ENCODE results near the gene SLC39A7. TPM values are rescaled to one million over a fixed set of nuclear protein-coding genes. Genes with fewer than 3 reads are reported as not detected.

The SLC39A7 gene
- polyA plus RNA-seq, 1 donor from 2014 or later = 23.1 TPM

DNA sequence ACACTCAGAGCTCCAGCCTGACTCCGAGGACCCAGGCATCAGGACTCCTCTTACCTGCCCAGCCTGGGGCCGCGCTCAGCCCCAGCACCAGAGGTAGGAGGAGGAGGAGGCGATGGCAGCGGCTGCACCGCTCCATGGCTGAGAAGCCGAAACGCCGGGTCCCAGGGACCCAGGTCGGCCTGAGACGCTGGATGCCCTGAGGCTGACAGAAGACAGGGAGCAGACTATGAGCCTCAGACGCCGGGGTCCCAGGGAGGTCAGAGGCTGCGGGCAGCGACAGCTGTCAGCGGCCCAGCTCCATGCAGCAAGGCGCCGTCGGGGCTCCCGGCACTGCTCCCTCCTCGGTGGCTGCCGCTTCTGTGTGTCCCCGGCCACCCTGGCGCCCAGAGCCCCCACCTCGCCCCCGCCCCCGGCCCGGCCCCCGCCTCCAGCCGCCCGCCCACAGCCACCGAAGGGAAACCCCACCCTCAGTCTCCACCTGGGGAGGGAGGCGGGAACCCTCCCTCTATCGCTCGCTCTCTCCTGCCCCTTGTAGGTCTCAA lies 8.5 kb upstream of the SLC39A7 start, which contains the start of gene COL11A2:
Gene COL11A2 (minus strand): TSS at position 363 of the 542 bp plus-strand sequence. CDS start 227 bp downstream, at position 136.
- H3K9me3 Mint-ChIP-seq = no peaks in the 10 kb centered on the region

DNA sequence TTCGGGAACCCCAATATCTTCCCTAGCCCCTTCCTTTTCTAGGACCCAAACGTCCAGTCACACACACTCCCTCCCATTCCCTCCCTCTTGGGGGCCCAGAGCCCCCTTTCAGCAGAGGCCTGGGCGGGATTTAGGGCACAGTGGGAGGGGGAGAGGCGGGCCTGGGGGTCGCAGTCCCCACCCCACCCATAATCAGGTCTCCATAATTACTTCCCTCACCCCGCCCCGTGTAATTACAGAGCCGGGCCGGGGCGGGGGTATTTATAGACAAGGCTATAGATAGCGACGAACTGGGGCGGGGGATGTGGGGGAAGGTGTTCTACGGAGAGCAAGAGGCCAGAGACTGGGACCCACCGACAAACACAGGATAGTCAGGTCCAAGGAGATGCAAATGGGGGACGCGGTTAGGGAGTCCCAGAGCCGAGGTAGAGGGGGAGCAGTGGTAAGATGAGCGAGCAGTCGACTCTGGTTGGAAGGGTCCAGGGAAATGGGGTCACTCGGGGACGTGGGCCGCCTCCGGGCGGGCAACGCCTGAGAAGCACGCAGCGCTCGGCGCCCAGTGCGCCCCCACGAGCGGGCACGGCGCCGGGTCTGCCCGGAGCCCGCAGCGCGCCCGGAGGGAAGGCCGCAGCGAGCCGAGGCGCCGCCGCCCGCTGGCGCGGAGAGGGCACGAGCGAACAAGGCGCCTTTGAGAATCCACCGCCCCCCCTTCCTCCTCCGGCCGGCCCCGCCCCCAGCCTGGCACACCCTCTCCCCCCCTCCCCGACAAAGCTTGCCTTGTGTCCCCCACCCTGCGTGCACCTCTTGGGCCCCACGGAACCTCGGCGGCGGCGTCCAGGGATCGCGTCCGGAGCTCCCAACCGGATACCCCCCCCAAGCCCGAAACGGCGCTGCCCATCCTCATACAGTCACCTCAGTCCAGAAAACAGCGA lies 7.7 kb upstream of the SLC39A7 start:
- H3K4me3 Mint-ChIP-seq = peak overlapping the region; percentile 49 to 91 (median 76)
- peaks cover 6 to 13% (median 10%) of the 10 kb centered on the region in 3 donors for H3K4me1 Mint-ChIP-seq
- peaks cover 7% of the 10 kb centered on the region for H3K36me3 Mint-ChIP-seq
- peaks cover 22% of the 10 kb centered on the region for H3K27me3 Mint-ChIP-seq
- H3K9me3 Mint-ChIP-seq = no peaks in the 10 kb centered on the region
- H3K27ac Mint-ChIP-seq = no peak overlapping the region

More for the DNA sequence above, 8.5 kb upstream of the SLC39A7 start, which contains the start of gene COL11A2:
- H3K27me3 Mint-ChIP-seq = peaks cover 22% of the 10 kb centered on the region
- peak within 1 kb of the TSS in 1 of 3 donors; percentile 39 for H3K27ac Mint-ChIP-seq
- H3K36me3 Mint-ChIP-seq = peaks cover 4% of the 10 kb centered on the region
- H3K4me1 Mint-ChIP-seq = peaks cover 0 to 7% (median 5%) of the 10 kb centered on the region in 3 donors
- H3K4me3 Mint-ChIP-seq = peak within 1 kb of the TSS; percentile 57 to 91 (median 76)

DNA sequence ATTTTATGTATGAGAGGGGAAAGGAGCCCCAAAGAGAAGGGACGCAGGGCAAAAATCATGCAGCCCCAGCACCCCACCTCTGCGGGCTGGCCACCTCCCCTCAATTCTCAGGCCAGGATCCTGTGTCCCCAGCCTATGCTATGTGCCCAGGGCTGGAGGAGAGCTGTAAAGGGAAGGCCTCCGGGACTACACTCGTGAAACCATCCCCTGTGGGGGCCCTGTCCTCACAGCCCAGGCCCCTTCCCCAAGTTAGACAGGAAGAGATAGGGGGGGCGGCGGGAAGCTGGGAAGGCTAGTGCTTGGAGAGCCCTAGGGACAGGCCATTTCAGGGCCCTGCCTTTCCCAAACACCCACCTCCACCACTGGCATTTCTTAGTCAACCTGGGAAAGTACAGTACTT lies 7.0 kb upstream of the SLC39A7 start:
- peak overlapping the region in 3 of 4 donors; percentile 32 to 83 (median 55) for H3K4me3 Mint-ChIP-seq
- H3K36me3 Mint-ChIP-seq = peaks cover 7% of the 10 kb centered on the region
- H3K27me3 Mint-ChIP-seq = peaks cover 20% of the 10 kb centered on the region
- H3K27ac Mint-ChIP-seq = no peak overlapping the region
- no peaks in the 10 kb centered on the region for H3K9me3 Mint-ChIP-seq
- peaks cover 7 to 19% (median 12%) of the 10 kb centered on the region in 3 donors for H3K4me1 Mint-ChIP-seq

DNA sequence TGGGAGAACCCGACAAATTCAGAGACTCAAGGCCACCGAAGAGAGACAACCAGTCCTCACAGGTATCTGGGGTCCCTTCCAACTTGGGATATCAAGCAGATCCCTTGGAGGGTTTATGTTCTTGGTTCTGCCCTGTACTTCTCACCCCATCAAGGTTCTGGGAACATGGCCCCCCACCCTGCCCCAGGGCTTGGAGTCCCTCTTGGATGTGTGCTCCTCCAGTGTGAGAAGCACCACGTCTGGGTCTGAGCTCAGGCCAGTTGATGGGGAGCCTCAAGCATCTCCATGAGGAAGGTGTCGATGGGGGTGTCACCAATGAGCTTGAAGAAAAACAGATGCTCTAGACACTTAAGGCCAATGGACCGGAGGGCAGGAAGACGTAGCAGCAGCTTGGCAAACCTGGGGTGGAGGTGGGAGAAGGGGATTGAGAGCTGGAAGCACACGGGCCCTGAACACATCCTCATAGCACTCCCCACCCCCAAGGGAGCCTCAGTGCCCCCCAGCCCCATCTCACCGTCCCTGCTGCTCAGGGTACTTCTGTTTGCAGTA lies 6.2 kb upstream of the SLC39A7 start:
- Mint-ChIP-seq H3K27ac (no peak overlapping the region), H3K4me1 (peaks cover 12 to 25% (median 19%) of the 10 kb centered on the region in 3 donors), H3K9me3 (no peaks in the 10 kb centered on the region), H3K36me3 (peaks cover 8% of the 10 kb centered on the region), H3K27me3 (peaks cover 19% of the 10 kb centered on the region), H3K4me3 (no peak overlapping the region)

DNA sequence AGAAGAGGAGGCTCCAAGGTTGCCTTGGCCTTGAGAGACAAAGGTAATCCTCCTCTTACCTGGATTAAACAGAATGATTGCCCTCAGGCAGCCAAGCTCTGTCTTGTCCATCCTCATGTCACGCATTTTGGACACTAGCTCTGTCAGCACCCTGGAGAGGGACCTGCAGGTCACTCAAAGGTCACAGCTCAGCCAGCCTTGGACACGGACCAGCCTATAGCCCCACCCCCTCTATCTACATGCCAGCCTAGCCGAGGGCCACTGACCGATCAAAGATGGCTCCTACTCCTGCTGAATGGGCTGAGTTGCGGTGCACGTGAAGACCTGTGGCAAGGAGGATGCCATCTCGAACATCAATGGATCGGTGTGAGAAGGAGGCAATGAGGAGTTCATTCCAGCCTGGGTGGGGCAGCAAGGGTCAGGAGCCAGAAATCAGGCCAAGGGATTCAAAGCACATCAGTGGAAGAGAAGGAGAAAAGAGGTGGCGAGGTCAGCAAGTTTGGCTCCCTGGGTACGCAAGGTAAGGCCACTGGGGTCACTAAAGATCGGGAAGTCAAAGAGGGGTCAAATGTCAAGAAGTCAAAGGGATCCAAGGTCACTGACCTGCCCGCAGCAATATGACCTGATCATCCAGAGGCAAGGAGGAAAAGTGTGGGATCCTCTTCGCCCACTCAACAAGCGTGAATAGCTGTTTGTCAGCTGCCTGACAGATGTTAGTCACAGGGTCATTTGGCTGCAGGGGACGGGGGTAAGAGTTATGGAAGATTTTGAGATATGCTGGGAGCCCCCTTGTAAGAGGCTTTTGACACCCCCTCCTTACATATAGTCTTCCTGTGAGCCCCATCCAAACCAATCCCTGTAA lies 5.1 kb upstream of the SLC39A7 start:
- Mint-ChIP-seq H3K27me3 (peaks cover 14% of the 10 kb centered on the region), H3K27ac (peak overlapping the region in 1 of 3 donors; percentile 14), H3K4me1 (peaks cover 14 to 27% (median 19%) of the 10 kb centered on the region in 3 donors), H3K9me3 (no peaks in the 10 kb centered on the region), H3K36me3 (peaks cover 8% of the 10 kb centered on the region), H3K4me3 (peak overlapping the region in 2 of 4 donors; percentile 43 to 73)

GRCh38 chr6:33197431-33198048 lies 3.1 kb upstream of the SLC39A7 start:
- Mint-ChIP-seq H3K4me1 (peaks cover 19 to 36% (median 32%) of the 10 kb centered on the region in 3 donors), H3K27me3 (no peaks in the 10 kb centered on the region), H3K4me3 (peak overlapping the region; percentile 57 to 99 (median 86)), H3K9me3 (no peaks in the 10 kb centered on the region), H3K36me3 (peaks cover 13% of the 10 kb centered on the region), H3K27ac (peak overlapping the region in 1 of 3 donors; percentile 85)

GRCh38 chr6:33198159-33198852 lies 2.4 kb upstream of the SLC39A7 start:
- H3K36me3 Mint-ChIP-seq = peaks cover 18% of the 10 kb centered on the region

DNA sequence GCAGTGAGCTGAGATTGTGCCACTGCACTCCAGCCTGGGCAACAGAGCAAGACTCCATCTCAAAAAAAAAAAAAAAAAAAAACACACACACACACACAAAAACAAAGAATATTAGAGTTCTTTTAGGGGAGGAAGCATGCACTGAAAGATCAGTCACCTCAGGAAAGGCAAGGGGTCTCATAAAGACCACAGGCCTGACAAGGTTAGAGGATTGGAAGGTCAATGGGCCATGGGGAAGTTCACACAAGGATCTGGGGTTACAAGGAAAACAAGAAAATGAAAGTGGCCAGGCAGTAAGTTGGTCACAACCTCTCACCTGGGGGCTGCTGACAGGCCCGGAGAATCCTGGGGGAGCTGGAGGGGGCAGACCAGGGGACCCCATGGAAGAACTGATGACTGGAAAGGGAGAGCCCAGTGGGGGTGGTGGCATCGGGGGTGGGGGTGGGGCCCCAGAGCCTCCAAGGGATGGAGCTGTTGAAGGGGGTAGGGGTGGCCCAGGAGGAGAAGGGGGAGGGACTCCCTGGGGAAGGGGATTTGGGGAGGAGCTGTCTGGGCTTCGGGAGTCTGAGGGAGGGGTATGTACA lies 1.7 kb upstream of the SLC39A7 start:
- Mint-ChIP-seq H3K27me3 (no peaks in the 10 kb centered on the region), H3K27ac (peak overlapping the region; percentile 85 to 95 (median 94)), H3K9me3 (no peaks in the 10 kb centered on the region), H3K4me1 (peaks cover 24 to 41% (median 34%) of the 10 kb centered on the region in 3 donors), H3K4me3 (peak overlapping the region; percentile 90 to 99 (median 92)), H3K36me3 (peaks cover 18% of the 10 kb centered on the region)

More at GRCh38 chr6:33198159-33198852, 2.4 kb upstream of the SLC39A7 start:
- Mint-ChIP-seq H3K27me3 (no peaks in the 10 kb centered on the region), H3K4me1 (peaks cover 24 to 38% (median 31%) of the 10 kb centered on the region in 3 donors), H3K27ac (peak overlapping the region in 2 of 3 donors; percentile 85 to 95), H3K9me3 (no peaks in the 10 kb centered on the region), H3K4me3 (peak overlapping the region; percentile 75 to 99 (median 86))

DNA sequence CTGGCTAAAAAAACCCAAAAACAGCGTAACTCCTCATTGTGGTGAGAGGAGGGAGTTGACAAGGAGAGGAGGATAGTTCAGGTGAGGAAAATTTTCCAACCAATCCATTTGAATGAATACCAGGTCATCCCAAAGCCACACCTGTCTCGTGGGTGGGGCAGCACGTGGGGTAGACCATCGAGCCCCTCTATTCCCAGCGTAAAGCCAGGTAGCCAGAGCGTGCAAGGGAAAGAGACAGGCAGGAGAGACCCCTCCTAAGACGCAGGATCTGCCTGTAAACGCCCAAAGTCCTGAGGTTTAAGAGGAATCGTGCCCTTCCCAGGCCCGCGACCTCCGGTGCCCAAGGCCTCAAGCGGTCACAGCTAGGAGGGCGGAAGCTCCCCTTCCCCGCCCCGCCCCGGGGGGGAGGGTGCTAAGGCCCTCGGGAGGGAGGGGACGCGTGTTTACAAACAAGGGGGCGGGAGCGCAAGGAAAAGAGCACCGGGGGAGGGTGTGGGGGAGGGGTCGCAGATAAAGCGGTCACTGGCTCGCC lies 914 bp upstream of the SLC39A7 start:
- H3K27ac Mint-ChIP-seq = peak overlapping the region; percentile 94 to 99 (median 97)
- no peaks in the 10 kb centered on the region for H3K27me3 Mint-ChIP-seq
- peaks cover 17% of the 10 kb centered on the region for H3K36me3 Mint-ChIP-seq
- H3K4me1 Mint-ChIP-seq = peaks cover 30 to 45% (median 37%) of the 10 kb centered on the region in 3 donors
- H3K9me3 Mint-ChIP-seq = no peaks in the 10 kb centered on the region
- peak overlapping the region; percentile 90 to 99 (median 92) for H3K4me3 Mint-ChIP-seq

GRCh38 chr6:33201147-33201545 lies 479 bp downstream of the SLC39A7 start:
- Mint-ChIP-seq H3K4me3 (peak overlapping the region; percentile 93 to 99 (median 99)), H3K36me3 (peaks cover 14% of the 10 kb centered on the region)

GRCh38 chr6:33201935-33202334 lies 1.3 kb downstream of the SLC39A7 start:
- no peaks in the 10 kb centered on the region for H3K9me3 Mint-ChIP-seq

More at GRCh38 chr6:33201147-33201545, 479 bp downstream of the SLC39A7 start:
- Mint-ChIP-seq H3K27ac (peak overlapping the region; percentile 97 to 99 (median 98)), H3K27me3 (no peaks in the 10 kb centered on the region), H3K4me1 (peaks cover 39 to 54% (median 44%) of the 10 kb centered on the region in 3 donors), H3K9me3 (no peaks in the 10 kb centered on the region)

DNA sequence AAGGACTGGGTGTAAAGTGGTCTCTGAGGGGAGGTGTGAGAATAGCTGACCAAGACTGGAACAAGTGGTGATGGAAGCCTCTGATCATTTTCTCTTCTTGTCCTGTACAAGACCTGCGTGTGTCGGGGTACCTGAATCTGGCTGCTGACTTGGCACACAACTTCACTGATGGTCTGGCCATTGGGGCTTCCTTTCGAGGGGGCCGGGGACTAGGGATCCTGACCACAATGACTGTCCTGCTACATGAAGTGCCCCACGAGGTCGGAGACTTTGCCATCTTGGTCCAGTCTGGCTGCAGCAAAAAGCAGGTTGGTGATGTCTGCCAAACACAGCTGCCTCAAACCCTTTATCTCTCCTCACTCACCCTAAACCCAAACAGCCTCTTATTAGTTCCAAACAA lies 2.1 kb downstream of the SLC39A7 start:
- H3K27ac Mint-ChIP-seq = peak overlapping the region in 2 of 3 donors; percentile 10 to 94
- H3K36me3 Mint-ChIP-seq = peaks cover 11% of the 10 kb centered on the region
- peak overlapping the region; percentile 65 to 99 (median 82) for H3K4me3 Mint-ChIP-seq
- no peaks in the 10 kb centered on the region for H3K27me3 Mint-ChIP-seq
- peaks cover 37 to 48% (median 42%) of the 10 kb centered on the region in 3 donors for H3K4me1 Mint-ChIP-seq
- H3K9me3 Mint-ChIP-seq = no peaks in the 10 kb centered on the region

More at GRCh38 chr6:33201935-33202334, 1.3 kb downstream of the SLC39A7 start:
- Mint-ChIP-seq H3K27me3 (no peaks in the 10 kb centered on the region), H3K36me3 (peaks cover 14% of the 10 kb centered on the region), H3K4me1 (peaks cover 42 to 55% (median 47%) of the 10 kb centered on the region in 3 donors), H3K4me3 (peak overlapping the region; percentile 9 to 99 (median 96)), H3K27ac (peak overlapping the region in 1 of 3 donors; percentile 94)

All from IgD-negative memory B cell (primary cell).